LNCAP (cell line): Measurements from ENCODE around the gene CSMD2.

Source experiments
- CTCF ChIP-seq: fragments of 450-650 bp; IDR thresholded peaks from 2 replicates; pipeline ENCODE4 v1.5.1; 2017; ENCODE audit warnings: mild to moderate bottlenecking

The CSMD2 gene

GRCh38 chr1:33791251-33791650 is 373.8 kb downstream of the CSMD2 start:
- no peak for TF ChIP-seq CTCF

- TF ChIP-seq CTCF, result no peak
Observed at GRCh38 chr1:33790577-33790976, 374.5 kb downstream of the CSMD2 start.

GRCh38 chr1:33784876-33785275 is 380.2 kb downstream of the CSMD2 start:
- no peak for TF ChIP-seq CTCF

GRCh38 chr1:33782776-33783175 is 382.3 kb downstream of the CSMD2 start:
- no peak for TF ChIP-seq CTCF

- TF ChIP-seq CTCF, result no peak
Observed at GRCh38 chr1:33781652-33782051, 383.4 kb downstream of the CSMD2 start.

- TF ChIP-seq CTCF, result no peak
Observed at GRCh38 chr1:33777337-33777736, 387.7 kb downstream of the CSMD2 start.

GRCh38 chr1:33768821-33769220 is 396.2 kb downstream of the CSMD2 start:
- TF ChIP-seq CTCF, result no peak

- TF ChIP-seq CTCF, result no peak
Observed at GRCh38 chr1:33768106-33768505, 396.9 kb downstream of the CSMD2 start.
